HepG2 (cell line): ENCODE results near the gene CBLC. TPM values are rescaled to one million over a fixed set of nuclear protein-coding genes. Genes with fewer than 3 reads are reported as not detected.

Experiments used
- ATAC-seq: fragments of 200-7000 bp; cut with Tn5 transposase; 3 replicates; pipeline ENCODE4 v1.9.1; 2020; ENCODE audit warnings: mild to moderate bottlenecking, moderate library complexity
- BruUV-seq: library from RNA; stranded (reverse); fragments of 400-500 nt; replicated peaks from 2 replicates; lab custom pipeline; 2021; lab: Mats Ljungman, UMichigan
- CTCF ChIA-PET: fragments of 300-600 bp; formaldehyde crosslinking; extraction: SDS; loops from one replicate; lab custom pipeline; 2021; ENCODE audit warnings: low total read pairs, inconsistent platforms, low intra/inter-chr PET ratio; lab: Yijun Ruan, JAX
- POLR2A ChIA-PET: fragments of 350-600 bp; sonication (Branson Sonifier 250); formaldehyde crosslinking; loops from one replicate; lab custom pipeline; 2020; ENCODE audit warnings: antibody characterized with exemption, inconsistent platforms; lab: Yijun Ruan, JAX
- DNase-seq: peaks from one replicate; pipeline ENCODE4 v3.0.0-alpha.2; 2015; ENCODE audit warnings: low spot score
- FAIRE-seq: peaks from 3 replicates; lab custom pipeline; 2011; peaks lifted over from hg19 to GRCh38; lab: Jason Lieb, UNC
- H2AFZ ChIP-seq: one replicate; pipeline ENCODE4 v1.6.1; 2011; ENCODE audit warnings: low read length, inconsistent platforms
- H3K27ac ChIP-seq: fragments of 300-600 bp; 3 replicates; pipeline ENCODE4 v1.8.0; 2011; ENCODE audit warnings: mixed run types, mild to moderate bottlenecking, mixed read lengths, low read length, inconsistent platforms; ENCODE audit not compliant: insufficient read depth; ENCODE audit errors: extremely low read length
- H3K27me3 ChIP-seq, 2 experiments: fragments of 200-600 bp in 1 of 2; 2 replicates in 1 of 2; 3 replicates in 1 of 2; pipeline versions ENCODE4 v1.6.0 to v1.8.0; 2011; ENCODE audit warnings: low read length in 2 of 2, mild to moderate bottlenecking in 2 of 2, moderate library complexity in 2 of 2, inconsistent platforms in 1 of 2; ENCODE audit not compliant: insufficient read depth in 2 of 2, control insufficient read depth in 1 of 2
- H3K36me3 ChIP-seq, 2 experiments: fragments of 200-600 bp in 1 of 2; replicated peaks in 1 of 2; 2 replicates in 1 of 2; 3 replicates in 1 of 2; pipeline versions ENCODE4 v1.5.1 to v1.8.0; 2011; ENCODE audit warnings: low read length in 2 of 2, inconsistent platforms in 1 of 2; ENCODE audit not compliant: insufficient read depth in 2 of 2, control insufficient read depth in 1 of 2
- H3K4me1 ChIP-seq: 2 replicates; pipeline ENCODE4 v1.5.1; 2012; ENCODE audit warnings: low read length, inconsistent platforms; ENCODE audit not compliant: insufficient read depth
- H3K4me2 ChIP-seq: 2 replicates; pipeline ENCODE4 v1.6.0; 2011; ENCODE audit warnings: low read depth, low read length, inconsistent platforms
- H3K4me3 ChIP-seq, 3 experiments: fragments of 200-600 bp in 1 of 3; sonication (generic), shearing (Covaris generic) in 1 of 3; replicated peaks in 1 of 3; 2 replicates each; pipeline ENCODE4 v1.5.1; 2011 to 2016; ENCODE audit warnings: low read length in 3 of 3, inconsistent platforms in 2 of 3, low read depth in 2 of 3, mild to moderate bottlenecking in 2 of 3, control low read depth in 1 of 3, mixed read lengths in 1 of 3; ENCODE audit not compliant: insufficient read depth in 1 of 3
- H3K79me2 ChIP-seq: one replicate; pipeline ENCODE4 v1.6.1; 2011; ENCODE audit warnings: low read length, inconsistent platforms; ENCODE audit not compliant: insufficient read depth
- H3K9ac ChIP-seq: 2 replicates; pipeline ENCODE4 v1.6.0; 2011; ENCODE audit warnings: mild to moderate bottlenecking, low read depth, low read length, inconsistent platforms; ENCODE audit not compliant: insufficient read depth
- H3K9me3 ChIP-seq: 2 replicates; pipeline ENCODE4 v1.5.1; 2012; ENCODE audit warnings: mild to moderate bottlenecking, low read length
- H4K20me1 ChIP-seq: 2 replicates; pipeline ENCODE4 v1.6.0; 2011; ENCODE audit warnings: inconsistent platforms, mild to moderate bottlenecking, low read length, moderate library complexity; ENCODE audit not compliant: insufficient read depth
- GATA4 ChIP-seq: sonication (generic); IDR thresholded peaks from 2 replicates; pipeline ENCODE4 v1.6.1; 2016; ENCODE audit warnings: antibody characterized with exemption, low read depth, borderline replicate concordance
- ZBTB8A ChIP-seq: sonication (generic); formaldehyde crosslinking; IDR thresholded peaks from 2 replicates; pipeline ENCODE4 v1.4.0; 2020; ENCODE audit warnings: mild to moderate bottlenecking, low read depth, missing genetic modification reagents, borderline replicate concordance
- ZNF33B ChIP-seq: sonication (generic); formaldehyde crosslinking; IDR thresholded peaks from 2 replicates; pipeline ENCODE4 v1.5.1; 2020; ENCODE audit warnings: mild to moderate bottlenecking, missing genetic modification reagents
- ZNF7 ChIP-seq: IDR thresholded peaks from 2 replicates; pipeline ENCODE4 v1.6.1; 2016; ENCODE audit warnings: missing biosample characterization, missing genetic modification reagents
- ZNF781 ChIP-seq: sonication (generic); formaldehyde crosslinking; IDR thresholded peaks from 2 replicates; pipeline ENCODE4 v1.5.1; 2020; ENCODE audit warnings: borderline replicate concordance, mild to moderate bottlenecking, missing genetic modification reagents; ENCODE audit errors: not compliant biosample characterization
- WGBS: methylation state at CpG from one replicate; pipeline ENCODE4 v1.1.6; 2017; ENCODE audit warnings: low lambda C conversion rate; 5-methylcytosine and 5-hydroxymethylcytosine counted together
- in situ Hi-C: cut with HindIII; loops from 2 replicates; pipeline ENCODE4 v1.10.0; 2017; ENCODE audit warnings: low pct_unique_long_range_greater_than_20kb; ENCODE audit not compliant: extremely low pct_ligation_motif_present
- intact Hi-C: fragments of 100-400 bp; cut with micrococcal nuclease; formaldehyde crosslinking; loops from one replicate; pipeline ENCODE4 v1.10.0; 2022; ENCODE audit not compliant: unreplicated experiment
- polyA plus RNA-seq, 8 experiments: library from polyadenylated mRNA; depleted of rRNA in 3 of 8; stranded (reverse) in 7 of 8; unstranded in 1 of 8; fragments of >200 nt; fragmentation: Illumina TruSeq in 4 of 8; extraction: Trizol in 4 of 8; gene quantifications; 2 replicates each; pipeline versions ENCODE4 v1.2.1 to v1.2.3, GENCODE V29; 2011 to 2016; ENCODE audit warnings: low read depth in 4 of 8, missing spikeins in 1 of 8, mixed read lengths in 1 of 8; ENCODE audit not compliant: insufficient read depth in 1 of 8
- total RNA-seq, 5 experiments: library from RNA; depleted of rRNA; stranded (reverse); fragments of >200 nt; fragmentation: Illumina TruSeq; extraction: Trizol; gene quantifications; 2 replicates each; pipeline ENCODE4 v1.2.3, GENCODE V29; 2016; ENCODE audit warnings: low read depth in 1 of 5
- TF ChIP-seq, protein P1 (sequence below): sonication (generic); formaldehyde crosslinking; IDR thresholded peaks from 2 replicates; pipeline ENCODE4 v1.4.0; 2020; ENCODE audit warnings: missing genetic modification reagents

CBLC gene
- total and polyA plus RNA-seq, 2 of the 13 experiments (the other 11 are each of a cell fraction or from before 2014, with no cell fraction given): 1.8 to 2.6 TPM

DNA sequence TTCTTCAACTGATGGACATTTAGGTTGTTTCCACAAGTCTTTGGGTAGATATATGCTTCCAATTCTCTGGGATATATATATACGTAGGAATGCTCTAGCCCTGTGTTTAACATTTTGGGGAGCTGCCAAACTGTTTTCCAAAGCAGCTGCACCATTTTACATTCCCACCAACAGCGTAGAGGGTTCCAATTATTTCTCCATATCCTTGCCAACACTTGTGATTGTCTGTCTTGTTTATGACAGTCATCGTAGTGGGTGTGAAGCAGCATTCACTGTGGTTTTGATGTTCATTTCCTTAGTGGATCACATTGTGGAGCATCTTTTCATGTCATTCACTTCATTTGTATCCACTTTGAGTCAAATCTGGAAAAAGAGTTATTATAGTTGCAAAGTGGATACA is 4.7 kb upstream of the CBLC start:
- no peaks in the 10 kb centered on the region for H3K79me2 ChIP-seq
- no peaks in the 10 kb centered on the region for H3K27me3 ChIP-seq
- no peak overlapping the region for H3K9ac ChIP-seq
- in situ Hi-C loops: loop anchor here (10.0 kb wide), 1 partner anchor 198 kb away; no protein-coding TSS in a partner anchor
- H3K4me1 ChIP-seq: peaks cover 50% of the 10 kb centered on the region
- no peak overlapping the region for H3K4me3 ChIP-seq
- no peak overlapping the region for H3K27ac ChIP-seq
- H3K36me3 ChIP-seq: no peaks in the 10 kb centered on the region
- intact Hi-C loops: loop anchor here (5.0 kb wide), 2 partner anchors 34 to 201 kb away; partner anchors contain the start of gene BCAM
- TF ChIP-seq ZNF33B (no peak), ZNF7 (peak; percentile 96), GATA4 (no peak), ZNF781 (CRISPR knock-in tag) (no peak), ZBTB8A (CRISPR knock-in tag) (no peak)
- TF ChIP-seq, protein P1, sequence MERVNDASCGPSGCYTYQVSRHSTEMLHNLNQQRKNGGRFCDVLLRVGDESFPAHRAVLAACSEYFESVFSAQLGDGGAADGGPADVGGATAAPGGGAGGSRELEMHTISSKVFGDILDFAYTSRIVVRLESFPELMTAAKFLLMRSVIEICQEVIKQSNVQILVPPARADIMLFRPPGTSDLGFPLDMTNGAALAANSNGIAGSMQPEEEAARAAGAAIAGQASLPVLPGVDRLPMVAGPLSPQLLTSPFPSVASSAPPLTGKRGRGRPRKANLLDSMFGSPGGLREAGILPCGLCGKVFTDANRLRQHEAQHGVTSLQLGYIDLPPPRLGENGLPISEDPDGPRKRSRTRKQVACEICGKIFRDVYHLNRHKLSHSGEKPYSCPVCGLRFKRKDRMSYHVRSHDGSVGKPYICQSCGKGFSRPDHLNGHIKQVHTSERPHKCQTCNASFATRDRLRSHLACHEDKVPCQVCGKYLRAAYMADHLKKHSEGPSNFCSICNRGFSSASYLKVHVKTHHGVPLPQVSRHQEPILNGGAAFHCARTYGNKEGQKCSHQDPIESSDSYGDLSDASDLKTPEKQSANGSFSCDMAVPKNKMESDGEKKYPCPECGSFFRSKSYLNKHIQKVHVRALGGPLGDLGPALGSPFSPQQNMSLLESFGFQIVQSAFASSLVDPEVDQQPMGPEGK (CRISPR knock-in tag): no peak
- ChIA-PET POLR2A (interaction anchor here (2.1 kb wide), 1 partner anchor 201 kb away, joined by 4 read pairs; no protein-coding TSS in a partner anchor), CTCF (no interaction called here)
- no peaks in the 10 kb centered on the region for H4K20me1 ChIP-seq
- FAIRE-seq: no peak
- BruUV-seq: no TSS peak
- WGBS: 53% methylated on average over 3 of the region's 3 CpGs
- ATAC-seq: no peak
- DNase-seq: no peak
- H3K9me3 ChIP-seq: no peaks in the 10 kb centered on the region
- H2AFZ ChIP-seq: no peak overlapping the region
- no peak overlapping the region for H3K4me2 ChIP-seq
